Mononuclear cell (primary cell): ENCODE results near the gene S100A10. TPM values are rescaled to one million over a fixed set of nuclear protein-coding genes. Genes with fewer than 3 reads are reported as not detected.

ENCODE experiments used
- H3K27me3 ChIP-seq: 2 replicates; pipeline ENCODE4 v1.6.0; 2011; ENCODE audit warnings: low read length, control low read depth; ENCODE audit not compliant: insufficient read depth
- H3K4me1 ChIP-seq: 2 replicates; pipeline ENCODE4 v1.5.1; 2011; ENCODE audit warnings: mild to moderate bottlenecking, low read length, control low read depth; ENCODE audit not compliant: insufficient read depth
- H3K4me3 ChIP-seq: 2 replicates; pipeline ENCODE4 v1.5.1; 2011; ENCODE audit warnings: mild to moderate bottlenecking, low read length, moderate library complexity
- H3K9me3 ChIP-seq: 2 replicates; pipeline ENCODE4 v1.5.1; 2011; ENCODE audit warnings: low read depth, mild to moderate bottlenecking, control low read depth, low read length
- total RNA-seq: library from RNA; depleted of rRNA; stranded (reverse); fragments of >200 nt; gene quantifications from one replicate; pipeline ENCODE4 v1.2.3, GENCODE V29; 2012

The S100A10 gene
- total RNA-seq, 1 donor: 113 TPM

DNA sequence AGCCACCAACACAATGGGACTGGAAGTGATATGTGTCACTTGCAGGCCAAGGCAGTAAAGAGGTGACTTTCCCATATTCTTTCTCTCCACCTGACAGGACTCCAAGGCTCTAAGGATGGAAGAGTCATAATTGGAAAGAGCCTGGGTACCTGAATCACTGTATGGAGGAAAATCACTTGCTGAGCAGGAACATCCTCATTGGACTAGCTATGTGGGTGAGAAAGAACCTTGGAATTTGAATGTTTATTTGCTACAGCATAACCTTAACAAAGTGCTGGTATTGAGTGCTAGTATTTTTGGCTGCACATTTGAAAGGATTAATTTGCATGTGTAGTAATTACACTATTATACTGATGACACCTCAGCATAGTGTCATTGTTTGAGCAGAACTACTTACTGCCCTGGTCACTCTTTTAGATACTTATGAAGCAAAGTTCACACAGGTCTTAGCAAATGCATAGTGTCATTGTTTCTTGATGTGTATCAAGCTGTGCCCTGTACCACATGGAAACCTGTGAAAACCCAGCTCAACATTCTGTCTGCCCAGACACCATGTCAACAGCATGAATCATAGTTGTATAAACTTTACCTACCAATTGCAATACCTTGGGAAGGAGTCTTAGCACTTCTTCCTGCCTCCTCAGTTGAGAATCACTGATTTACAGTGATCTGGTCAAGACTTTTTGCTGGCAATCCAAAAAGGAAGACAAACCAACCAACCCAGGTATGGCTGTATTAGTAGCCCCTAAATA lies 5.1 kb upstream of the S100A10 start:
- Histone ChIP-seq H3K9me3 (no peaks in the 10 kb centered on the region), H3K27me3 (peaks cover under 1% of the 10 kb centered on the region), H3K4me3 (no peak overlapping the region), H3K4me1 (peaks cover 31% of the 10 kb centered on the region)

- no peaks in the 10 kb centered on the region for H3K27me3 ChIP-seq
- H3K9me3 ChIP-seq: no peaks in the 10 kb centered on the region
- peaks cover 40% of the 10 kb centered on the region for H3K4me1 ChIP-seq
- no peak overlapping the region for H3K4me3 ChIP-seq
Observed at GRCh38 chr1:151997284-151997570, 3.6 kb upstream of the S100A10 start.

GRCh38 chr1:151995774-151996173 lies 2.1 kb upstream of the S100A10 start:
- Histone ChIP-seq H3K9me3 (no peaks in the 10 kb centered on the region), H3K4me1 (peaks cover 40% of the 10 kb centered on the region), H3K27me3 (no peaks in the 10 kb centered on the region), H3K4me3 (no peak overlapping the region)

DNA sequence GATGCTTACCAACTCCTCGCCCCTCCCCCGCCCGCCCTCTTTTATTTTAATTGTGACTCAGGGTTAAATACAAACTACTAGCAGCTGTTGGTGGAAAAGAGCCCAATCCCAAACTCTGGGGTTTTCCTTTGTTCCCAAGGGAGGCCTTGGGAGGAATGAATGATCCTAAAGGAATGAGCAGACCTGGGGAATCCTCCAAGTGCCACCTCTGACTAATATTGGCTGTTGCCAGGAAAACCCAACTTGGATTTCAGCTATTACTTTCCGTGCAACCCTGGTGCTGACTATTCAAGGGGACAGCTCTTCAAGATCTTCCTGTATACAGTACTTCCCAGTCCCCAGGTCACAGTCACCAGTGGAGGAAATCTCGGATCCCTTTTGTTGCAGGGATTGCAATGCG lies 1.3 kb upstream of the S100A10 start:
- Histone ChIP-seq H3K4me1 (peaks cover 45% of the 10 kb centered on the region), H3K27me3 (no peaks in the 10 kb centered on the region), H3K9me3 (no peaks in the 10 kb centered on the region), H3K4me3 (no peak overlapping the region)

GRCh38 chr1:151993084-151993733 lies 450 bp downstream of the S100A10 start:
- no peaks in the 10 kb centered on the region for H3K9me3 ChIP-seq
- peaks cover 62% of the 10 kb centered on the region for H3K4me1 ChIP-seq
- peak overlapping the region; percentile 82 for H3K4me3 ChIP-seq
- no peaks in the 10 kb centered on the region for H3K27me3 ChIP-seq

GRCh38 chr1:151992303-151993083 lies 1.2 kb downstream of the S100A10 start:
- H3K4me3 ChIP-seq: peak overlapping the region; percentile 82
- no peaks in the 10 kb centered on the region for H3K9me3 ChIP-seq
- H3K4me1 ChIP-seq: peaks cover 69% of the 10 kb centered on the region
- H3K27me3 ChIP-seq: no peaks in the 10 kb centered on the region

- Histone ChIP-seq H3K4me3 (peak overlapping the region; percentile 82), H3K9me3 (no peaks in the 10 kb centered on the region), H3K4me1 (peaks cover 74% of the 10 kb centered on the region), H3K27me3 (no peaks in the 10 kb centered on the region)
Observed at GRCh38 chr1:151991663-151992302, 1.9 kb downstream of the S100A10 start.

DNA sequence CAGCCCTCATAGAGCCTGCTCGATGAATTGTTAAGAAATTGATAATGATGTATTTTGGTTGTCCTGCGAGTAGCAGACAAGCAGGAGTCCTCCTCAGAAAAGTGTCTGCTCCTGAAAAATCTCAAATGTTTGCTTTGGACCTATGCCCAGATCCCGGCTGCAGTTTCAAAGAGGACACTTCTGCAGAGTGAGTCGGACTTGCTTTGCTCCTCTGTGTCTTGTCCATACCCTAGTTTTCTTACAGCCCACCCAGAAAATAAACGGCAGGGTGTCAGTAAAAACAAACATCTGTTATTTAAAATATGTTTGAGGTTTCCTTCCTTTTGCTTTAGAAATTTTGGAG lies 2.8 kb downstream of the S100A10 start:
- Histone ChIP-seq H3K9me3 (no peaks in the 10 kb centered on the region), H3K4me3 (no peak overlapping the region), H3K4me1 (peaks cover 75% of the 10 kb centered on the region)

GRCh38 chr1:151990058-151990855 lies 3.4 kb downstream of the S100A10 start:
- H3K27me3 ChIP-seq: no peaks in the 10 kb centered on the region
- H3K4me3 ChIP-seq: no peak overlapping the region
- no peaks in the 10 kb centered on the region for H3K9me3 ChIP-seq
- peaks cover 81% of the 10 kb centered on the region for H3K4me1 ChIP-seq

More for the DNA sequence above, 2.8 kb downstream of the S100A10 start:
- no peaks in the 10 kb centered on the region for H3K27me3 ChIP-seq

- Histone ChIP-seq H3K27me3 (no peaks in the 10 kb centered on the region), H3K9me3 (no peaks in the 10 kb centered on the region), H3K4me3 (no peak overlapping the region), H3K4me1 (peaks cover 87% of the 10 kb centered on the region)
Observed at GRCh38 chr1:151989211-151989862, 4.3 kb downstream of the S100A10 start.

GRCh38 chr1:151988405-151988923 lies 5.2 kb downstream of the S100A10 start:
- Histone ChIP-seq H3K27me3 (no peaks in the 10 kb centered on the region), H3K4me3 (no peak overlapping the region), H3K9me3 (no peaks in the 10 kb centered on the region), H3K4me1 (peaks cover 88% of the 10 kb centered on the region)

- Histone ChIP-seq H3K4me3 (no peak overlapping the region), H3K27me3 (no peaks in the 10 kb centered on the region), H3K4me1 (peaks cover 73% of the 10 kb centered on the region), H3K9me3 (no peaks in the 10 kb centered on the region)
Observed at GRCh38 chr1:151986501-151987190, 7.0 kb downstream of the S100A10 start.

- Histone ChIP-seq H3K4me3 (no peak overlapping the region), H3K9me3 (no peaks in the 10 kb centered on the region), H3K4me1 (peaks cover 64% of the 10 kb centered on the region), H3K27me3 (no peaks in the 10 kb centered on the region)
Observed at GRCh38 chr1:151985768-151986167, 7.9 kb downstream of the S100A10 start.
